Endothelial cell of umbilical vein (primary cell): ENCODE results near the gene R3HDM2.

Experiments
- CTCF ChIP-seq, 2 donors: IDR thresholded peaks; 1 replicate in 1 of 2; 2 replicates in 1 of 2; pipeline ENCODE4 v1.5.1; 2011; ENCODE audit warnings: low read length in 2 of 2, mild to moderate bottlenecking in 2 of 2, moderate library complexity in 2 of 2, control low read depth in 1 of 2, inconsistent platforms in 1 of 2, low read depth in 1 of 2; ENCODE audit not compliant: insufficient read depth in 1 of 2; ENCODE audit errors: extremely low read depth in 1 of 2
- EZH2 ChIP-seq: IDR thresholded peaks from 2 replicates; pipeline ENCODE4 v1.6.1; 2012; ENCODE audit warnings: borderline replicate concordance, low read depth, mild to moderate bottlenecking, moderate library complexity, low read length, inconsistent platforms; ENCODE audit not compliant: severe bottlenecking
- FOS ChIP-seq: IDR thresholded peaks from 2 replicates; pipeline ENCODE4 v1.6.1; 2011; ENCODE audit warnings: mild to moderate bottlenecking, low read length, moderate library complexity, borderline replicate concordance; ENCODE audit not compliant: insufficient read depth
- JUN ChIP-seq: IDR thresholded peaks from 2 replicates; pipeline ENCODE4 v1.6.1; 2011; ENCODE audit warnings: borderline replicate concordance, low read depth; ENCODE audit not compliant: insufficient read length, insufficient read depth
- POLR2A ChIP-seq: IDR thresholded peaks from 2 replicates; pipeline ENCODE4 v1.6.1; 2012; ENCODE audit warnings: low read depth, mild to moderate bottlenecking, control low read depth, low read length
- POLR2AphosphoS5 ChIP-seq: IDR thresholded peaks from 2 replicates; pipeline ENCODE4 v1.6.1; 2012; ENCODE audit warnings: low read depth, mild to moderate bottlenecking, control low read depth, low read length, moderate library complexity; ENCODE audit not compliant: insufficient read depth

GRCh38 chr12:57255916-57256315 is 174.9 kb downstream of the R3HDM2 start:
- no peak for TF ChIP-seq CTCF (IDR thresholded peaks at IDR 0.05; ENCODE audit: extremely low read depth in 1 of 2, insufficient read depth in 1 of 2, low read depth in 1 of 2, low read length in 2 of 2)
- TF ChIP-seq EZH2, result no peak
- no peak for TF ChIP-seq FOS
- TF ChIP-seq POLR2A, result no peak
- no peak for TF ChIP-seq POLR2AphosphoS5
- no peak for TF ChIP-seq JUN
